Heart left ventricle (tissue), 13 donors: Measurements from ENCODE around the gene PLCH1.

Experiments
- POLR2A ChIP-seq, 2 donors: fragments of 450-650 bp; IDR thresholded peaks; one replicate each; pipeline ENCODE4 v1.6.1; 2017; ENCODE audit warnings: antibody characterized with exemption in 2 of 2, mild to moderate bottlenecking in 2 of 2, moderate library complexity in 2 of 2
- TF ChIP-seq, protein P1 (sequence below), 12 donors: fragments of 200-600 bp; sonication (generic) in 4 of 12; IDR thresholded peaks; one replicate each; pipeline versions ENCODE4 v1.5.0 to v1.8.0; 2018 to 2022; ENCODE audit warnings: antibody characterized with exemption in 12 of 12, mild to moderate bottlenecking in 5 of 12
- donor health status: ischemic (EF 13 %, LVEDD 7.1; RV severe dilation, severe dysfunction).
- donor health status: DM: no; HTN: yes; CAD: no.
- donor health status: DM: no; HTN: no; CAD: no.
- donor health status: ischemic (EF 25% LVEDD 6.9; RV normal size, moderate dysfunction).
- donor health status: ischemic (EF 25% LVEDD 5.7; RV mildly dilated, moderate dysfunction).
- donor health status: ischemic (EF 35%, LVEDD 5.7; RV mildly dilated, moderate dysfunction).
- donor health status: nonischemic (EF 11% LVEDD 7.7; RV severe dilation, severe dysfunction).
- donor health status: DM: yes; HTN: yes; CAD: no.
- donor health status: PGD.
- donor health status: ischemic (EF 29% LVEDD 5.4; RV normal size, mild dysfunction).
- donor health status: nonischemic (EF 23%, LVEDD 6.1; RV moderate dilation, normal function).

DNA sequence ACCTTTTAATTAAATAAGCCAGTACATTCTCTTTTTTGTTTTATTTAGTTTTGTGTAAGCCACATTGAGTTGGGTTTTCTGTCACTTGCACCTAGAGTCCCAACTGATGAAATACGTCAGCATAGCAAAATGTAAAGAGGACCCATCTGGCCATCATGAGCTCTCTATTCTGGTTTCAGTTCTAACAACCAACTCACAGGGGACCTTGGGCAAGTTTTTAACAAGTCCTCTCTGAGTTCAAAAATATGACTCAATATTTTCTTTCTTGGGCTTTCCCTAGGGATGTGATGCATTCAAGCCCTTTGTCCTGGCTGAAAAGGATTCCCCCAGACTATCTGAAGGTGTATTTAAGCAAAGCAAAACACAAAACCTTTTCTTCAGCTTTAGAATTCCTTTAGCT is 32.9 kb downstream of the PLCH1 start:
- TF ChIP-seq, protein P1, sequence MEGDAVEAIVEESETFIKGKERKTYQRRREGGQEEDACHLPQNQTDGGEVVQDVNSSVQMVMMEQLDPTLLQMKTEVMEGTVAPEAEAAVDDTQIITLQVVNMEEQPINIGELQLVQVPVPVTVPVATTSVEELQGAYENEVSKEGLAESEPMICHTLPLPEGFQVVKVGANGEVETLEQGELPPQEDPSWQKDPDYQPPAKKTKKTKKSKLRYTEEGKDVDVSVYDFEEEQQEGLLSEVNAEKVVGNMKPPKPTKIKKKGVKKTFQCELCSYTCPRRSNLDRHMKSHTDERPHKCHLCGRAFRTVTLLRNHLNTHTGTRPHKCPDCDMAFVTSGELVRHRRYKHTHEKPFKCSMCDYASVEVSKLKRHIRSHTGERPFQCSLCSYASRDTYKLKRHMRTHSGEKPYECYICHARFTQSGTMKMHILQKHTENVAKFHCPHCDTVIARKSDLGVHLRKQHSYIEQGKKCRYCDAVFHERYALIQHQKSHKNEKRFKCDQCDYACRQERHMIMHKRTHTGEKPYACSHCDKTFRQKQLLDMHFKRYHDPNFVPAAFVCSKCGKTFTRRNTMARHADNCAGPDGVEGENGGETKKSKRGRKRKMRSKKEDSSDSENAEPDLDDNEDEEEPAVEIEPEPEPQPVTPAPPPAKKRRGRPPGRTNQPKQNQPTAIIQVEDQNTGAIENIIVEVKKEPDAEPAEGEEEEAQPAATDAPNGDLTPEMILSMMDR (IDR thresholded peaks at IDR 0.05): no peak
- no peak for TF ChIP-seq POLR2A (IDR thresholded peaks at IDR 0.05)
